HG02623 (cell line): ENCODE measurements around the gene KRTAP12-2.
"Not testable (repeated sequence)": the region's sequence is repeated elsewhere in the genome, so short reads cannot be mapped to it uniquely, and the experiment has no call there.

Source experiments
- ATAC-seq: cut with Tn5 transposase; IDR thresholded peaks from one replicate; pipeline ENCODE4 v1.9.1; 2021; ENCODE audit warnings: moderate library complexity; ENCODE audit not compliant: unreplicated experiment

The KRTAP12-2 gene

DNA sequence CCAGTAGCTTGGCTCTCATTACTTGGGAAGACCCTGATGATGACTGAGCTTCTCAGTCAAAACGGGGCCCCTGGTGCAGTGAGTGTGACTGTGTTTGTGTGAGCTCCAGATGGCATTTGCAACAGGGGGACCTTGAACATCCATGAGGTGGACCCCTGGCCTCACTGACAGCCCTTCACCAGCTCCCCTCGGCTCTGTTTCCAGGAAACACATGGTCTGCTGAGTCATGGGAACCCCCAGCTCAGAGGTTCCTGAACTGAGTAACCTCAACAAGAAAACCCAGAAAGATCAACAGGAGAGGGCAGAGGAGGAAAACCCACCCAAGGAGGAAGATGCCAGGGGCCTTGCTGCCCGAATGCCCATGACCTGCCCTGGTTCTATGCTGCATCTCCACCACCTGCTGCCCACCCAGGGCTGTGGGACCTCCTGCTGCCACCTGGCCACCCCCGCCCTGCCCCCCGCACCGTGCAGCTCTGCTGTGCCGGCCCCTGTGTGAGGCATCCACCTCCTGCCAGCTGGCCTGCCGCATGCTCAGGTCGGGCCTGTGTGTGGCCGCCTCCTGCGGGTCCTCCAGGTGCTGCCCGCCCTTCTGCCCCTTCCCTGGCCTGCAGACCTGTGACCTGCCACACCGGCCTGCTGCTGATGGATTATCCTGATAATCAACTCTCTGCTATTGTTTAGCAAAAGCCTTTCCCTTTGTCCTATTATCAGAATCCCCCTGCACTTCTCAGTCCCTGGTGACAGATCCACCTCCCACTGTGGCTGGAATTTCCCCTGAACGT, 19.5 kb upstream of the KRTAP12-2 start:
- no peak for ATAC-seq

DNA sequence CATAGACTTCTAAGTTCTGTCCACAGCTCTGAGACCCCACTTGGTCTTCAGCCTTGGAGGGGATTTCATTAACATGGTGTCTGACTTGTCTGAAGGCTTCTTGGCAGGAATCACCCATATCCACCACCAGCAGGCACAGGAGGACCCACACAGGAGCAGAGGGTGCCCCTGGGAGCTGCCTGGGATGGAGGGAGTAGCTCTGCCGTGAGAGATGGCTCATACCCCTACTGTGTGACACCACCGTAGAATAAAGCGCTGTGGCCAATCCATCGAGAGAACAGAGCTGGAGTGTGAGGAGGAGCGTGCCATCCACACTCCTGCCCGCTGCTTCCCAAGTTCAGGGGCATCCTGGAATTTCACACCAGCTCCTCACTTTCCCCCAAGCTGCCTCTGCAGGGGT, 18.3 kb upstream of the KRTAP12-2 start:
- ATAC-seq: not testable (repeated sequence)

DNA sequence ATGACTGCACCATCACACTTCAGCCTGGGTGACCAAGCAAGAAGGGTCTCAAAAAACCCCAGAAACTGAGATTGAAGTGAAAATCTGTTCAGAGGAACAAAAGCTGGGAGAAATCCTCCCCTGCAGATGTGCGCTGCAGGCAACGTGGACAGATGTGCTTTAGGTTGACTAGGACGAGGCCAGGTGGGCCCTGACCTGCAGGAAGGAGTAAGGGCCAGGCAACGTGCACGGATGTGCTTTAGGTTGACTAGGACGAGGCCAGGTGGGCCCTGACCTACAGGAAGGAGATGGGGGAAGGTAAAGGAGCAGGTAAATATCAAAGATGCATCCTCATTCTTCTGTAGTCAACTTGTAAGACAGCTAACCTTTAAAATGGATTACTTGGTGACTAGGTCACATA, 17.8 kb upstream of the KRTAP12-2 start:
- no peak for ATAC-seq

DNA sequence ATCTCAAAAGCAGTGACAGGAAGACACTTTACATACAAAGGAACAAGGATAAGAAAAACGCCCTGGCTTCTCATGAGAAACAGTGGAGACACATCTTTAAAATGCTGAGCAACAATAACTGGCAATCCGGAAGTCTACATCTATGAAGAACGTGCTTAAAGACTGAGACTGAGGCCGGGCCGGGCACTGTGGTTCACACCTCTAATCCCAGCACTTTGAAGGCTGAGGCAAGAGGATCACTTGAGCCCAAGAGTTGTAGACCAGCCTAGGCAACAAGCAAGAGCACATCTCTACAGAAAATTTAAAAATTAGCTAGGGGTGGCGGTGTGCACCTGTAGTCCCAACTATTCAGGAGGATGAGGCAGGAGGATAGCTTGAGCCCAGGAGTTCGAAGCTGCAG, 17.4 kb upstream of the KRTAP12-2 start:
- ATAC-seq: no peak

DNA sequence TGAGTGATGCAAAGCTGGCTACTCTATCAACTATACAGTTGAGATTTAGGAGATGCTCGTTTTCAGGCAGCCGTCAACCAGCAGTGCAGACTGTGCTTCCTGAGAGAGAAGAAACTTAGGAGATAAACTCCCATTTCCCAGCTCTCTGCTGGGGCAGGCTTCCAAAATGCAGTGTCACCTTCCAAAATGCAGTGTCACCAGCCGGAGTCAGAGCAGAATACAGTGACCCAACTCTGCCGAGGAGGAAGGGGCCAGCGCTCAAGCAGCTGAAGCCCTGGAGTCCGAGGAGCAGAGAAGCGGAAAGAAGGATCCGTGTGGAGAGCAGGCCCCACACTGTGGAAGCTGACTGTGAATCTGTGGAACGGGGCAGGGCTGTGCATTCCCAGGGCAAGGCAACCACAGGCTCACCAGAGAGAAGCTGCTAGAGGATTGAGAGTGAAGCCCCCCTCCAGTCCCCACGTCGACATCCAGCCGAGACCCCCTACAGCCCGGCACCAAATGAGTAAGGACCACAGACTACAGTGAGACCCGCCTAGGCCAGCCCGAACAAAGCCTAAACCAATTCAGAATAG, 15.9 kb upstream of the KRTAP12-2 start:
- no peak for ATAC-seq

DNA sequence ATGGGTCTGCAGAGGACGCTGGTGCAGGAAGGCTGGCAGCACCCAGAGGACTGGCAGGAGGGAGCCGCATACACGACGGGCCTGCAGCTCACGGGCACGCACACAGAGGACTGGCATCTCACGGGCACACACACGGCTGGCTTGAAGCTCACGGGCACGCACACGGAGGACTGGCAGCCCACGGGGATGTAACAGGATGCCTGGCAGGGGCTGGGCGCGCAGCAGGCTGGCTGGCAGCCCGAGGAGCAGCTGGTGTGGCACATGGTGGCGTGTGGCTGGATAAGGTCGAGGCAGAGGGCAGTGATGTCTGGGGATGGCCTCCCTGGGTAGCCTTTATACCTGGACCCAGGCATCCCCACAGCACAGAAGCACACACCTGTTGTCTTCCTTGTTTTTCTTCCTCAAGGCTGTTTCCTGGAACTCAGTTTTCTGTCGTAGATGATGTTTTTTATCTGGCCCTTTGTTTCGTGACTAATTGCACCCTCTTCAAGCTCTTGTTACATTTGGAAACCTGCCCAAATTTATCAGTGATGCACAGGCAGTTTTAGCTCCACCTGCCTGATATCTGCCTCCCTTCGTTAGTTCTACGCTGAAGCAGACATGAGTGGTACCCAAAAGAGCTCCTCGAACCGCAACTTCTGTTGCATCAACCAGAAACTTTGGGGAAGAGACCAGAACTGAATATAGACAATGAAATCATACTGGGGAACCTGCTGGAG, 15.3 kb upstream of the KRTAP12-2 start, which contains the start of gene KRTAP12-1:
KRTAP12-1 (minus strand) TSS at position 303 of the 719 bp plus-strand sequence; CDS start at position 263, 40 bp downstream.
- no peak for ATAC-seq

DNA sequence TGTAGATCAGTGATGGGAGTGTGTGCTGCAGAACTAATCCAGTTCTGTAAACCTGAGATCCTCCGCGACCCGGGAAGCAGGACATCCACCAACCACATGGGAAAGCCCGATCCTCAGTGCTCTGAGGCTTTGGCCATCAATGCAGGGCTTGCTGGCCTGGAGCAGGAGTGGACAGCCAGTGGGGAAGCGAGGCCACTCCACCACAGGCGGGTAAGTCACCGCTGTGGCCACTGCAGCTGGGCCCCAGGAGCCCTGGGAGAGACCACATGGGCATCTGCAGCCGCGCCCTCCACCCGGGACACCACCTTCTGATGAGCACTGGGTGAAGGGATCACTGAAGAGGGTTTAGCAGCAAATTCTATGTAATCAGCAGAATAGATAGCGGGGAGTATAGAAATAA, 14.4 kb upstream of the KRTAP12-2 start:
- ATAC-seq: no peak

DNA sequence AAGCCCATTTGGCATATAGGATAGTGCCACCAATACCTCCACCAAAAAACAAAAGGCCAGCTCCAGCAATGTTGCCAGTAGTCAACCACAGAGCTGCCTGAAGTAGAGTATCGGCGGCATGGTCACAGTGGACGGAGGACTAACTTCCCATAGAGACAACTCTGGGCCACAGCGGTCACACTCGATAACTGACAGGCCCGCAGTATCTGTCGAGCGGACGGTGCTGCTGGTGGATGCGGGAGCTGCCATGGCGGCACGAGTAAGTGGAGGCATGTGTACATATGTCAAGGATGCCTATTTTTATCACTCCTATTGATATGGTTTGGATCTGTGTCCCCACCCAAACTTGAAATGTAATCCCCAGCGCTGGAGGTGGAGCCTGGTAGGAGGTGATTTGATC, 11.2 kb upstream of the KRTAP12-2 start:
- ATAC-seq: no peak

DNA sequence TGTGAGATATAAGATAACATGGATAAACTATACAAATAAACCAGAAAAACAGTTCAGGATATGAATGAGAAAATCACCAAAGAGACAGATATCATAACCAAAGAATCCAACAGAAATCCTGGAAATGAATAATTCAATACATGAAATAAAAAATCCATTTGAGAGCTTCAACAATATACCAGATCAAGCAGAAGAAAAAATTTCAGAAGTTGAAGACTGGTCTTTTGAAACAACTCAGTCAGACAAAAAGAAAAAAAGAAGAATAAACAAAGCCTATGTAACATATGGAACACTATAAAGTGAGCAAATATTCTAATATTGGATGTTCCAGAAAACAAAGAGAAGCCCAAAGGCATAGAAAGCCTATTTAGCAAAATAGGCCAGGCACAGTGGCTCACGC, 5.2 kb upstream of the KRTAP12-2 start:
- no peak for ATAC-seq

DNA sequence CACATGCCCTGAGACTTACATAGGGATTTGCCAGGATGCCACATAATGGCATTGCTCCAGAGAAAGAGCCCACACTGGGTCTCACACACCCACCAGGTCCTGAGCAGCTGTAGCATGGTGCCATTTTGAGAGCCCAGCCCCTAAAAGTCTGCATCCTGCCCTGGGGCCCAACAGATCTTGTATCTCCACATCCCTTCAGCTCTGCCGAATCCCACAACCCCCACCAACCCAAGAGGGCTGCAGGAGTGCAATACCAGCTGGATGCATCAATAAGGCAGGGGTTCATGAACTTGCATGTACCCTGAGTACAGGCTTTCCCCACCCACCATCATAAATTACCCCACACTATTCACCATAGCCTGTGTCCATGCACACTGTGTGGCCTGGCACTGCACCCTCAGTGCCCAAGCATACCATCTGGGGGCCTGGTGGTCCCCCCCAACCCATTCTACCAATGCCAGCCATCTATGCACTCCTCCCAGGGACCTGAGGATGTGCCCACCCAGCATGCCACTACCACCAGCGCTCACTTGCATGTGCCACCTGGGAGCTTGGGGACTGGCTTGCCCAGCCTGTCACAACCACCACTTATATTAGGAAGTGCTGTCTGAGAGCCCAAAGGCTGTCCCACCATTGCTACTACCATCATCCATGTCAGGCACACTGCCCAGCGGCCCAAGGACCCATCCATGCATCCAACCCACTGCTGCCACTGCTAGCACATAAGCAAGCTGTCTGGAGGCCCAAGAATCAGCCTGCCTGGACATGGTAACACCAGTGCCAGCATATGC, 4.1 kb upstream of the KRTAP12-2 start:
- no peak for ATAC-seq

DNA sequence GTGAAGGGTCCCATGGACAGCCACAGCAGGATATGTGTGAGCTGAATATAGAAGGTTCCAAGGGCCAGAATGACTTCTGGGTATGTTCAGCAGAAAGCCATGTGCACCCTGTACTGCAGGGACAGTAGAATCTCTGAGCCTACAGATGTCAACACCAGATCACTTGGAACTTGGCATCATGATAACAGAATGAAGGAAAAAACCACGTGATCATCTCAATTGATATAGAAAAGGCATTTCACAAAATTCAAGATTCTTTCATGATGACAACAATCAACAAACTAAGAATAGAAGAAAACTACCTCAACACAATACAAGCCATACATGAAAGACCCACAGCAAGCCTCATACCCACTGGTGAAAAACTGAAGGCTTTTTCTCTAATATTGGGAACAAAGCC, 885 bp upstream of the KRTAP12-2 start:
- no peak for ATAC-seq

DNA sequence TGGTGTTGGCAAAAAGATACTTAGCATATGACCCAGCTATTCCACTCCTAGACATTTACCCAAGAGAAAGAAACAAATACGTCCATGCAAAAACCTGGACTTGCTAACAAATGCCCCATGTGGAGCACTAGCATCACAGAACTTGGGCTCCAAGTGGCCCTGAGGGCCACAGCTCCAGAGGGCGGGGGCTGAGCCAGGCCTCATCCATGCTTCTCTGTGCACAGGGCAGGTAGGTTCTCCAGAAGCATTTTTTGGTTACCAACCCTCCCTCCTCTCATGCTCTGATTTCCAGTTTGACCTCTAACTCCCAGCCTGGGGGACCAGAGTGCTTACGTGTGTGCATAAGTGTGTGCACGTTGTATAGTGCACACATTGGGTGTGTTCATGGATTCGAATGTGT, 2.0 kb downstream of the KRTAP12-2 start:
- ATAC-seq: no peak

DNA sequence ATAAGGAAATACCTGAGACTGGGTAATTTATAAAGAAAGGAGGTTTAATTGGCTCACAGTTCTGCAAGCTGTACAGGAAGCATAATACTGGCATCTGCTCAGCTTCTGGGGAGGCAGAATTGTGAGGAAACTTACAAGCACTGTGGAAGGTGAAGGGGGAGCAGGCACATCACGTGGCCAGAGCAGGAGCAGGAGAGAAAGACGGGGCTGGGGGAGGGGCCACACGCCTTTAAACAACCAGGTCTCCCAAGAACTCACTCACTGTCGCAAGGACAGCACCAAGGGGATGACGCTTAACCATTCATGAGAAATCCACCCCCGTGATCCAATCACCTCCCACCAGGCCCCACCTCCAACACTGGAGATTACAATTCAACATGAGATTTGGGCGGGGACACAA, 5.2 kb downstream of the KRTAP12-2 start:
- ATAC-seq: not testable (repeated sequence)

DNA sequence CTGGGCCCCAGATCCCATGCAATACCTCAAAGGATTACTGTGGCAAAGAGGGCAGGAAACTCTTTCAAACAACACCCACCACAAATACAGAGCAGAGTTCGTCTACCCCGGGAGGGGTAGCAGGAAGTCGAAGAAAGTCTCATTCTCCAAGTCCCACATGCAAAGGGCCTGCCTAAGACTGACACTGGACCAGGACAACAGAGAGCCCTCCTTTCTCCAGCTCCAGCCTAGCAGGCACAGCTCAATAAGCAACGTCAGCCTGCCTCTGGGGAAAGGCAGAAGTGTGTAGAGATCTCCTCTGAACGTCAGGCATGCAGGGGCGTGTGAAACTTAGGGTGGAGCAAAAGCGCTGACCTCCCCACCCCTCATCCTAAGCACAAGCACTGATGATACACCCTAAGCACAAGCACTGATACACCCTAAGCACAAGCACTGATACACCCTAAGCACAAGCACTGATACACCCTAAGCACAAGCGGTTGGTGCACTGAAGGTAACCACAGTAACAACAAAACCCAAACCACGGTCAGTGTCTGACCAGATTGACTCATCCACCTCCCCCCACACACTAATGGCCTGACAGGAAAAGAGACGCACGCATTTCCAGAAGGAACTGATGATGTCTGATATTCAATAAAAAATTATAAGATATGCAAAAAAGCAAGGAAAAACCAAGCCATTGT, 7.7 kb downstream of the KRTAP12-2 start:
- no peak for ATAC-seq

DNA sequence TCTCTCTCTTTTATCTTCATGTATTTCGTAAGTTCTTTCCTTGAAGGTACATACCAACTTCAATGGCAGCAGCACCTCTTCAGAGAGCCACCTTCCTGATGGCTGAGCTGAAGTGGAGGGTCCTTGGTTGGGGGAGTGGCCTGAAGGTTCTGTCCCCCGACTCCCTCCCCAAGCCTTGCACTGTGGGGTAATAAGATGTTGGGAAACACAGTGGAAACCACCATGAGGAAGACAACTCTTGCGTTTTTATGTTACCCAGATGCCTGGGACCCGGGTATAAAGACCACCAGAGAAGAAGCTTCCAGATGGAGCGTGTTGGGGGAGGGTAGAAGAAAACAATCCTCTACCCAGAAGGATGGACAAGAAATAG, 8.2 kb downstream of the KRTAP12-2 start:
- ATAC-seq: no peak

DNA sequence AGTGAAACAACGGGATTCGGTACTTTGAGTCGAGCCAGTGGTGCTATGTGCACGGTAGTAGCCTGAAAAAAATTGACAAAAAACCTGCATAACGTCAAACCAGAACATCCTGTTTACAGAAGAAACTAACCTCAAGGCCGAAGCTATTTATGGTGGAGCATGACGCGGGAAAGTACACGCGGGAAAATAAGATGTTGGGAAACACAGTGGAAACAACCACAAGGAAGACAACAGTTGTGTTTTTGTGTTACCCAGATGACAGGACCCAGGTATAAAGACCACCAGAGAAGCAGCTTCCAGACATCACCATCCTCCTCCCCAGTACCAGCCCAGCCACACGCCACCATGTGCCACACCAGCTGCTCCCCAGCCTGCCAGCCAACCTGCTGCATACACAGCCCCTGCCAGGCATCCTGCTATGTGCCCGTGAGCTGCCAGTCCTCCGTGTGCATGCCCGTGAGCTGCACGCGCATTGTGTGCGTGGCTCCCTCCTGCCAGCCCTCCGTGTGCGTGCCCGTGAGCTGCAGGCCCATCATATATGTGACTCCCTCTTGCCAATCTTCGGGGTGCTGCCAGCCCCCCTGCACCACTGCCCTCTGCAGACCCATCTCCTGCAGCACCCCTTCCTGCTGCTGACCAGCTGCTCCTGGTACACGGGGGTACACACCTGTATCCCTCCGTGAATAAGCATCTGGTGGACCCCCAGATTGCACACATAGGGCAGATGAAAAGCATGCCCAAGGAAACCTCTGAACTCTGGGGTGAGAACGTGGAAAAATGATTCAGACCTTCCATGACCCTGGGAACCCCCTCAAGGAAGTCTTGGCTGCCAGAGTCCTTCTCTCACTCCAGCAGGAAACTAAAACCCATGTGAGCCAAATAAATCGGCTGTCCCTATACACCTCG, 8.8 kb downstream of the KRTAP12-2 start, which contains the start of gene KRTAP12-3:
KRTAP12-3 (plus strand) TSS at position 298 of the 906 bp plus-strand sequence; CDS start at position 346, 48 bp downstream.
- no peak for ATAC-seq

DNA sequence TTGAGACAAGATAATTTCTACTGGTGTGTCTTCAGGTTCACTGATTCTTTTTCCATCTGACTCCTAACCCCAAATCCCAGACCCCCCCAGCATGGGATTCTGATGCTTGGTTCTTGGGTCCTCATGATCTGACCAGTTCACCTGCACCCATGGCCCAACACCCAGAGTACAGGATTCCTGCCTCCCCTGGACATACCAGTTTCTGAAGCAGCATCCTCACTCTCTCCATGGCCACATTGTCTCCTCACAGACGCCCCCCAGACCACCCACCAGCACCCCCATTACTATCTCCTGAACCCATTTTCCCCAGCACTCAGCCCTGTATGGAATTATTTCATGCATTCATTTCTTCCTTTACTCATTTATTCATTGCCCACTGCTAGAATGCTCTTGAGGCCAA, 9.9 kb downstream of the KRTAP12-2 start:
- no peak for ATAC-seq

DNA sequence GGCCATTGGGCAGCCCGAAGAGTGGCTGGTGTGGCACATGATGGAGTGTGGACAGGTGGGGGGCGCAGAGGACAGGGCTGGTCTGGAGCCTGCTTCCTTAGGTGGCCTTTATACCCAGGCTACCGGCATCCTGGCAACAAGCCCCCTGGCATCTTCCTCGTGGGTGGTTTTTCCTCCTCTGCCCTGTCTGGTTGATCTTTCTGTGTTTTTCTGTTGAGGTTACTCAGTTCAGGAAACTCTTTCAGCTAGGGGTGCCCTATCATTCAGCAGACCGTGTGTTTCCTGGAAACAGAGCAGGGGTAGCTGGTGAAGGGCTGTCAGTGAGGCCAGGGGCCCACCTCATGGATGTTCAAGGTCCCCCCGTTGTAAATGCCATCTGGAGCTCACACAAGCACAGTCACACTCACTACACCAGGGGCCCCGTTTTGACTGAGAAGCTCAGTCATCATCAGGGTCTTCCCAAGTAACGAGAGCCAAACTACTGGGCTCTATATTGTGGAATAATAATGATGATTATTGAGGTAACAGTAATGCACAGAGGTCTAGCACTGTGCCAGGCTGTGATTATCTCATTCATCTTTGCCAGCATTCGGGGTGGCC, 12.1 kb downstream of the KRTAP12-2 start, which contains the start of gene KRTAP12-4:
KRTAP12-4 (minus strand) TSS at position 84 of the 600 bp plus-strand sequence; CDS start at position 39, 45 bp downstream.
- ATAC-seq: no peak
